HG03469 (cell line): ENCODE results near the gene LDHAL6B.
"Not testable (repeated sequence)": the region's sequence is repeated elsewhere in the genome, so short reads cannot be mapped to it uniquely, and the experiment has no call there.

ENCODE experiments used
- ATAC-seq: cut with Tn5 transposase; IDR thresholded peaks from one replicate; pipeline ENCODE4 v1.9.1; 2021; ENCODE audit warnings: mild to moderate bottlenecking, moderate library complexity, moderate number of reproducible peaks; ENCODE audit not compliant: unreplicated experiment

The LDHAL6B gene

GRCh38 chr15:59206623-59207183, at the start of gene LDHAL6B:
Gene LDHAL6B (plus strand): TSS chr15:59206843. CDS start chr15:59206941, 98 bp downstream.
- no peak for ATAC-seq

DNA sequence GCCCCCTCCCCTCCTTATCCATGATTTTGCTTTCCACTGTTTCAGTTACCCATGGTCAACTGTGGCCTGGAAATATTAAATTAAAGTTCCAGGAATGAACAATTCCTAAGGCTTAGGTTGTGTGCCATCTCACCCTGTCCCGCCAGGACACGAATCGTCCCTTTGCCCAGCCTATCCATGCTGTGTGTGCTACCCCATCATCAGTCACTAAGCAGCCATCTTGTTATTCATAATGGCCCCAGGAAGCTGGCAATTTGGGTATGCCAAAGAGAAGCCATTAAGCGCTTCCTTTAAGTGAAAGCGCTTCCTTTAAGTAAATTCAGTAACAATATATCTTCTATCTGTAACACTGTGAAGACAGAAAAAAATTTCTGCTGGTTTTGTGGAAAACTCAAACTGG, 49.2 kb upstream of the LDHAL6B start:
- no peak for ATAC-seq

DNA sequence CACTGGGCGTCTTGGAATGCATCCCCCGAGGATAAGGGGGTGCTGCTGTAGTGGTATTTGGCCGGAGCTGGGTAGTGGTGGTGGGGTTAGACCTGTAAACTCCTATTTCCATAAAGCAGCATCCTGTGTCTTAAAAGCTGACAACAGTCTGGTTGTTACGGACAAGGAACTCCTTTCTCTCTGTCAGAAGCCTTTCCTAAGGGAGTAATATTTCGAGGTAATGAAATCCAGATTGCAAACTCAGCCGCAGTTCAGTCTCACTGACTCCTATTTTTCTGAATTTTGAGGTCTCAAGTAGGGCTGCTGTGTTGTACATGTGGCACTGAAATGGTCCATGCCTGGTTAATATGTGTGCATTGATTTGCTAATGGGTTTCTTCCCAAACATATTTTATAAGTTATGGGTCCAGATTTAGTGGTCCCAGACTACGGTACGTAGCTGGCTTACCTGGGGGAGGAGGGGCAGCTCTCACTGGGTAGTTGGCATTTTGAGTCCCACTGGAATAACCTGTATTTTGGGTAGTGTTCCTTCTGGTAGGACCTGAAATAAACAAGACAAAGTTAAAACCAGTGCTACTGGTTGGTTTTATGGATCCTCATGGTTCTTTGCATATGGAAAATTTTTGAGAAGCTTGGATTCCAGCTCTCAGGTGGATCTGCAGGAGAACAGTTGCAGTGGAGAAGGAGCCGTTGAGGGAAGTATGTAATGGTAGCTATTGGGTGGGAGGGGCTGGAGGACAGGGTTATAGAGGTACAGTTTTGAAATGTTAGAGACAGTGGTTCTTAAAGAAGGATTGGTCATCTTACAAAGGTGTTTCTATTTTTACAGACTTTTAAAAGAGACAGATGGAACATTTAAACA, 48.6 kb upstream of the LDHAL6B start:
- ATAC-seq: no peak

DNA sequence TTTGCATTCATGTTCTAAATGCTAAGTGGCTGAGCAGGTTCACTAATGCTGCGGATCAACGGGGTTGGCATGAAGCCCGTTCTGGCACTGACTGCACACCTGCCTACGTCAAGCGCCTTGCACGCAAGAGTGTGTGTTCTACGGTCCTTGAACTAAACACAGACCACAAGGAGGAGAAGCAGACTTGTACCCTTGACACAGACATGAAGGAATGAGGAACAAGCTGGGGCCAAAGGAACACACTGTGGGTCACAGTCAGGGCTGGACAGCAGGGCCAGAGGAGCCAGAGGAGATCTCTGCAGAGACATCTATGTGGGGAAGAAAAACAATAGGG, 48.0 kb upstream of the LDHAL6B start:
- no peak for ATAC-seq

DNA sequence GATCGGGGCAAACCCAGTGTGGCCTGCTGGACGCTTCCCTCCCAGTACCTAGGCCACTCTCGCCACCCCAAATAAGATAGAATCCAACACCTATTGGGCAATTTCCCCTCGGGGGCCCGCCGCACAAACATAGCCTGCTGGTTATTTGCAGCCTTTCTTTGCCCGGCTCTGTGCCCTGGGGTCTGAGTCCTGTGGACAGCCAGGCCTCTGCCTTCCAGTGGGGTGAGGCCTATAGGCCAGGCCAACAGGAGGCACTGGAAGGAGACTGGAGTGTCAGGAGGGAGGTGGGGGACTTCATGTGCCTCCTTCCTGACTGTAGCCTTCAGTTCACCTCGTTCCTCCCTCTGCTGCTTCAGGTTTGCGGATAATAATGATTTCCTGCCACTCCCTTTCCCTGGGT, 47.4 kb upstream of the LDHAL6B start:
- ATAC-seq: no peak

DNA sequence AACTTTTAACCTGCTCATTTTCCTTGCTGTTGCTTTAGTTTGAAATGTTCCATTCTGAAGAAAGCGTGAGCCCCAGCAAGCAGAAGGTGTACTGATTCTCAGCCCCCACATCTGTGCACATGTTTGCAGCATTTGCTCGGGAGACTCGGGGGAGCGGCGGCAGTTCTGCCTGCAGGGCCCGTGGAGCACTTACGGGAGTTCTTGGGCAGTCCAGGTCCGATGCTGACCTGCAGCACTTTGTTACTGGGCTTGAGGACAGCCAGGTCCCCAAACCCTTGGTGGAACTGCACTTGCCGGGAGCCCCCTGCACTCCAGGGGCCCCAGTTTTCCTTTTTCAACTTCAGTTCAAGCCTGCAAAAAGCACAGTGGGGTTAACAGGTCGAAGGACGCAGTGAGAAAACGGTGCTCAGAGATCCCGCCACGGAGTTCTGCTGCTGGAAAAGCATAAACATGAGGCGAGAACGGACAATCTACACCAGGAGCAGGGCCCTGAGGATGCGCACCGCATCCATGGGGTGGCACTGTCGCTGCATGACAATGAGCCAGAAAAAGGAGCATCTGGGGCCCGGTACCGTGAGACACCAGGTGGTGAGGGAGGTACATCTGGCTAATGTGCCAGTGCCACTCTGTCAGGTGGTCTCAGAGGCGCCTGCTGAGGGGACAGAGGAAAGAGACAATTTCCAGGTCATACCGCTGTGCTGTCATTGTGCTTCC, 45.6 kb upstream of the LDHAL6B start:
- no peak for ATAC-seq

- not testable (repeated sequence) for ATAC-seq
Measured at GRCh38 chr15:59162080-59162479, 44.6 kb upstream of the LDHAL6B start.

GRCh38 chr15:59165726-59166125, 40.9 kb upstream of the LDHAL6B start:
- ATAC-seq: no peak

DNA sequence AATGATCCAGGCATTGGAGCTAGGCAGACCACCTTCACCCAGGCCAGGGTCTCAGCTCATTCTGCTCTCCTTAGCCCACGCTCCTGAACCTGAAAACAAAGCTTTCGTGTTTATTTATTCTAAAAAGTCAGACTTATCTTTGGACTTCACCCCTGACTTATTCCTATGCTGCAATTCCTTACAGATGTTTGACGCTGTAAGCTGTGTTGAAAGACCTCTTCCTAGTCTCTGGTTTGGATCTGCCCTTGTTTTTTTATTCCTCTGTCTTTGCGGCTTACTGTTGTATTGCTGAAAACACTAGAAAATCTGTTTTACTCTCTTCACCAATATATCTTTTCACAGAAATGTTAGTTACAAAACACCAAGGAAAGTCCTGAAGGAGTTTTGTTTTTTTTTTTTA, 40.5 kb upstream of the LDHAL6B start:
- no peak for ATAC-seq

- ATAC-seq: no peak
Measured at GRCh38 chr15:59166601-59167265, 39.9 kb upstream of the LDHAL6B start.

DNA sequence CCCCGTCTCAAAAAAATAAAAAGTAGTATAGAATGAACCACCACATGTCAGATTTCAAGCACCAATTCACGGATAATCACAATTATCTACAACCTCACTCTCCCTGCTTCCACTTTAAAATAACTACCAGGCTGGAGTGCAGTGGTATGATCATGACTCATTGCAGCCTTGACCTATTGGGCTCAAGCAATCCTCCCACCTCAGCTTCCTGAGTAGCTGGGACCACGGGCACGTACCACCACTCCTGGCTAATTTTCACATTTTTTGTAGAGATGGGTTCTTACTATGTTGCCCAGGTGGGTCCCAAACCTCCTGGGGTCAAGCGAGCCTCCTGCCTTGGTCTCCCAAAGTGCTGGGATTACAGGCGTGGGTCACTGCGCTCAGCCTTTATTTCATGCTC, 38.1 kb upstream of the LDHAL6B start:
- no peak for ATAC-seq

- no peak for ATAC-seq
Measured at GRCh38 chr15:59169251-59169708, 37.4 kb upstream of the LDHAL6B start.

- no peak for ATAC-seq
Measured at GRCh38 chr15:59170295-59171066, 36.2 kb upstream of the LDHAL6B start.

DNA sequence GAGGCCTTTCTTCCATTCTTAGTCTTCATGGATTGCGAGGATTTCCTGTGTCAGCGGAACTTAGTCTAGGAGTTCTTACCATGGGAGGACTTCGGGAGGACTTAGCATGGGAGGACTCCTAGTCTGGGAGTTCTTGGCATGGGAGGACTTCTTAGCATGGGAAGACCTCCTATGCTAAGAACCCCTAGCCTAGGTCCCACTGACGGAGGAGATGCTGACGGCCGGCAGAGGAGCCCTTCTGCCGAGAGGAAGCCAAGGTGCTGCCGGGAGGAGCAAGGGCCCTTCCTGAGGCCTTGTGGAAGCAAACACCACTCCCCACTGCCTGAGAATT, 35.6 kb upstream of the LDHAL6B start:
- ATAC-seq: no peak

DNA sequence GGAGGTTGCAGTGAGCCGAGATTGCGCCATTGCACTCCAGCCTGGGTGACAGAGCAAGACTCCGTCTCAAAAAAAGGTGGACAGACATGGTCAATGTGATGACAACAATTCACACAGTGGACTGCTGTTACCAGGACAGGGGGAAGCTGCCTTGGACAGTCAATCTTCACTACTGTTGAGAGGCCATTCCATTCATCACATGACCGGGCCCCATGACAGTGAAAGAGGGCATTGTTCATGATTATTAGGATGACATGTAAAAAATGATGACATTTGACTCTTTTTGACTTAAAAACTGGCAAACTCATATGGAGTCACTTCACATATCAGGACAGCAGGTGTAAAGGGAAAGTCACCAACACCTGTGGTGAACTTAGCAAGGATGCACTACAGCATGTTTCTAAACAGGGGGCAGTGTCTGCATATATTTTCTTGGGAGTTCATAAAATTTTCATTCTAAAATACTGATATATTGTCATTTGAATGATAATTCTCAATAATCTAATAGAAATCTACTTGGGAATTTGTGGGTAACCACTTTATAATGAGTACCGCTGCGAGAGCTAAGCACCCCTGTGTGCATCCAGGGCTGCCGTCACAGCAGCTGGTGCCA, 34.2 kb upstream of the LDHAL6B start:
- ATAC-seq: no peak

DNA sequence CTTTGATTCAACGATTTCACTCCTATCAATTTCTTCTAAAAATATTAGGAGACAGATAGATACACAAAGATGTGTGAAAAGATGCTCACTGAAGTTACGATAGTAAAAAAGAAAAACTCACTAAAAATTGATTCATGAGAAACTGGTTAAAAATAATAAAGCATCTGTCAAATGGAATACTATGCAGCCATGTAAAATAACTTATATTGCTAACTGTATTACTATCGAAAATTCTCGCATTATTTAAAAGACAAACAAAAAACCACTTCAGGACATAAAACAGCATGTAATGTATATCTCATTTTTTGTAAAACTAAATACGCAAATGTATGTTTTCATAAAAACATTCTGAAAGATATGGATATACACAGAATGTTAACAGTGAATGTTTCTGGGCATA, 33.4 kb upstream of the LDHAL6B start:
- no peak for ATAC-seq

DNA sequence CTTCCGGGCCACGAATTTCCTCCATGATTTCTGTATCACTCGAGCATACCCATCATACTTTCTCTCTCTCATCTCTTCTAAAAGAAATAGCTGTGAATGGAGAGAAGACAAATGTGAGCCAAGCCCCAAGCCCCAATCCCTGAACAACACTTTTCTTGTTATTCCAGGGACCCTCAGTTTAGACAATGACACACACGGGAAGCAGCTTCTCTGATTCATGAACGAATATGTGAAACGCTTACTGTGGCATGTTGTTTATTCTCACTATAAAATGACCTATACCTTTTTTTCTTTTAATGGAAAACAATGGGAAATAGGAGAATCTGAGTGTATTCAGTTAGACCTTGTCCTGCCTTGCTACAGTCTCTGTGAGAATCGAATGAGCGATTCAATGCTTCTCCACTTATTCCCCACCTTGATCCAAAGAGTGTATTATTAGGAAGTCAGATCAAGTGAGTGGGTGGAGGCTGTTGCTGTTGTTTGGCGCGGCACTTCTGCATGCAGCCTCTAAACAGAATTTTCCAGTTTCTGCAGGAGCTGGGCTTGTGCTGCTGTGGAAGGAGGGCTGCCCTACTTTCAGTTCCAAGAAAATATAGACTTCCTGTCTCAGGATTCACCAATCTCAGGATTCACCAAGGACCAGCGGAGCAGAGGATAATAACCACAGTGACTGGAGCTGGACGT, 32.4 kb upstream of the LDHAL6B start:
- no peak for ATAC-seq

- ATAC-seq: no peak
Measured at GRCh38 chr15:59174835-59175831, 31.5 kb upstream of the LDHAL6B start.
